Posterior vena cava (tissue), 2 donors: Measurements from ENCODE around the gene CLEC2D. TPM values are rescaled to one million over a fixed set of nuclear protein-coding genes. Genes with fewer than 3 reads are reported as not detected.
A peak's percentile ranks its signal among the peaks of the same experiment; 100 is the strongest.
"Not testable (repeated sequence)": the region's sequence is repeated elsewhere in the genome, so short reads cannot be mapped to it uniquely, and the experiment has no call there.

Experiments
- DNase-seq: peaks from one replicate; pipeline ENCODE4 v3.0.0-alpha.2; 2020; ENCODE audit warnings: low spot score
- intact Hi-C, 2 donors: fragments of 100-400 bp; cut with DNase I; formaldehyde crosslinking; loops; one replicate each; pipeline versions ENCODE4 v1.14.1 to v1.14.2; 2022 to 2023
- long read RNA-seq, 2 donors: library from polyadenylated mRNA; unstranded; transcript quantifications; one replicate each; pipeline ENCODE4 v2.0.0, GENCODE V29; 2020 to 2021
- total RNA-seq, 2 donors: library from RNA; stranded (reverse); fragmentation: NEBNext Ultra II Directional; extraction: Animal tissue kit (Norgen Biotek cat#: 25700); gene quantifications; one replicate each; pipeline ENCODE4 v1.2.1, GENCODE V29; 2021
- donor health status: DM: yes; HTN: yes; CAD: no.
- donor health status: DM: yes; HTN: yes; CAD: no.

The CLEC2D gene, protein sequence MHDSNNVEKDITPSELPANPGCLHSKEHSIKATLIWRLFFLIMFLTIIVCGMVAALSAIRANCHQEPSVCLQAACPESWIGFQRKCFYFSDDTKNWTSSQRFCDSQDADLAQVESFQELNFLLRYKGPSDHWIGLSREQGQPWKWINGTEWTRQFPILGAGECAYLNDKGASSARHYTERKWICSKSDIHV
- 10 to 100 TPM in 1 of 2 donors, 1 to 10 TPM in 1; 7.8 to 12.6 TPM for total RNA-seq
- long read RNA-seq, donor 1: 0 reads
- long read RNA-seq, donor 2, partial matches to known transcripts: 1 of 2 reads
- long read RNA-seq, donor 2, other reads (novel, unspliced or antisense): 1 of 2 reads

DNA sequence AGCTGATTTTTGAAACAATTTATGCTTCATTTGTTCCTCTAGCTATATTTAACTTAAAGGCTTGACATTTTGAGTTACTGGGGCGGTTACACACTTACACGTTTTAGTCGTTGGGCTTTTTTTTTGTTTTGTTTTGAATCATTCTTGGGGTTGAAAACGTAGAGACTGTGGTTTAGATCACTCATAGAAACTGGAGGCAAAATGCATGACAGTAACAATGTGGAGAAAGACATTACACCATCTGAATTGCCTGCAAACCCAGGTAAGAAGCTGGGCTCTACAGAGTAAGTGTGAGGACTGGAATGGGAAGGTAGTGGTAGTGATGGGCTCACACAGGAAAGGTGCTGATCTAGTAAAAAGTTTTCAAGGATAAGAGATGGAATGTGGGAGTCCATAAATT lies at the start of gene CLEC2D:
Gene CLEC2D (plus strand): TSS at position 180 of the 400 bp plus-strand sequence. CDS start 22 bp downstream, at position 202.
- no peak for DNase-seq
- intact Hi-C loops: no loop called here

DNA sequence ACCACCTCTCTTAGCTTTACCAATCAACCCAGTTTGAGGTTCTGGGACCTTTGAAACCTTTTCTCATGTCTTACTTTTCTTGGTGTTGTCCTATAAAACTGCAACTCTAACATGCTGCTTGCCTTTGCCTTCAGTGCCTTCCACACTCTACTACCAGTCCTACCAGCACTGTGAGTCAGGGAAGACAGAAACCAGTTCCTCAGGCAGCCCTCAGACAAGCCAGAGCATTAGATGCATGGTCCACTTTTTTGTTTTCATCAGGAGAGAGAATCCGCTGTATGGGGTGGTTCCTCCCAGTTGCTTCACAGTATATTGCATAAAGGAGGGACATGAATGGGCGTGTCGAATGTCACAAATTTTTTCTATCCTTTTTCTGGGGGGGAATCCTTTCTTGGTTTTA lies 44.5 kb upstream of the CLEC2D start:
- intact Hi-C loops: loop anchor here in 1 of 2 donors (10.0 kb wide), 1 partner anchor 620 kb away; no protein-coding TSS in a partner anchor
- no peak for DNase-seq

DNA sequence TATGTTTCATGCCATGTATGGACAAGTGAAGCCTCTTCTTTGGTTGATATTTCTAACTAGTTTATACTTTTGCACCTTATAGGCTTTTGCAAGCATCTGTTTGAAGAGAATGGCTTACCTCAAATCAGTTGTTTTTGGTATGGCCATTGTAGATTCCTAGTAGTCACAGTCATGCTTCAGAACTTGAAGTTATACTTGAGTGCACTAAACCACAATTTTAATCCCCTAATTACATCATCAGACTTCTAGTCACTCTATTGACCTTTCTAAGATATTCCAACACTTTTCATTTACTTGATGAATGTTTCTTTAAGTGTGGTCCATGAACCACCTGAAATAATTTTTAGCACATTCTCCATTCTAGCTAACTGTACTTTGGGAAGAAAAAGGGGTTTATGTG lies 43.2 kb upstream of the CLEC2D start:
- DNase-seq: no peak
- intact Hi-C loops: loop anchor here in 1 of 2 donors (10.0 kb wide), 1 partner anchor 621 kb away; no protein-coding TSS in a partner anchor

DNA sequence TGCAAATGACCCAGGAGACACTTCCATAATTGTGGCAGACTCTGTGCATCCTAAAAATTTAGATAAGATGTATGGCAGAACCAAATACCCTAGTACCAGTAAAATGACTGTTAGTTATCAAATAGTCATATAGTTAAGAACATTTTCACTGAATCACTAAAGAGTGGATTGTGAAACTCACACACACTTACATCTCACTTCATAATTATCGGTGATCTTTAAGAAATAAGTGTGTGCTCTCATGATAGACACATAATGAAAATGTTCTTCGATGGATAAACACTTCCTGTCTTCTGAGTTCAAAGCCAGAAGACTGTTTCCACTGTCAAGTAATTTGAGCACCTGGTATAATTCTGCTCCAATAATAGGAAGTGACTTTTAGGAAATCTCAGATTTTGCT lies 42.7 kb upstream of the CLEC2D start:
- intact Hi-C loops: loop anchor here in 1 of 2 donors (10.0 kb wide), 1 partner anchor 622 kb away; no protein-coding TSS in a partner anchor

DNA sequence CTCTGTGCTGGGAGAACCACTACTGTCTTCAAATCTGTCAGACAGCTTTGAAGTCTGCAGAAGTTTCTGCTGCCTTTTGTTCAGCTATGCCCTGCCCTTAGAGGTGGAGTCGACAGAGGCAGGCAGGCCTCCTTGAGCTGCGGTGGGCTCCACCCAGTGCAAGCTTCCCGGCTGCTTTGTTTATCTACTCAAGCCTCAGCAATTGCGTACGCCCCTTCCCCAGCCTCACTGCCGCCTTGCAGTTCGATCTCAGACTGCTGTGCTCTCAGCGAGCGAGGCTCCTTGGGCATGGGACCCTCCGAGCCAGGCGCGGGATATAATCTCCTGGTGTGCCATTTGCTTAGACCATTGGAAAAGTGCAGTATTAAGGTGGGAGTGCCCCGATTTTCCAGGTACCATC lies 36.7 kb upstream of the CLEC2D start:
- DNase-seq: no peak
- intact Hi-C loops: loop anchor here in 1 of 2 donors (10.0 kb wide), 1 partner anchor 72 kb away; no protein-coding TSS in a partner anchor

More for the DNA sequence above, 42.7 kb upstream of the CLEC2D start:
- no peak for DNase-seq

DNA sequence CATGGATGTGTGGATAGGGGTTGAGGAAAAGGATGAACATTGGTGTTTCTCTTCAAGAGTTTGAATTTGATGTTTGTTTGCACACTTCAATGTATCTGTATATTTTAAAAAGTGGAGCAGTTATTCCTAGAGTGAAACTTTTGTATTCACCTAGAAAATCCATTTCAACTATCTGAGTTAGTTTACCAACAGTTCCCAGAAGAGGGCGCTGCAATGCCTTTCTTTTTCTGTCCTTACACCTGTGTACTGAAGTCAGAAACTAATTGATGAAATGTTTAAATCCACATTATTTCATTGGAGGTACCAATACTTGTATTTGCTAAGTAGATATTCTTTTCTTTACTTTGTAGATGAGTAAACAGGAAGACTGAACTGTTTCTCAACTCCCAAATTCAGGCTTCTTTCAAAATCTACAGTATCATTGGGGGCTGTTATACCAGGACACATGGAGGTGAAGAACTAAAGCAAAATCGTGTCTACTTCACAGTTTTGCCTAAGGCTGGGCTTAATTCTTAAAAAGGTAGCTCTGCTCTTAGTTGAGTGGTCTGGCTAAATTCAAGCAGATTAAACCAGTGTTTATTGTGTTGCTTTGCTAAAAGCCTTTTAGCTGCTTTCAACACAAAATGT lies 35.2 kb upstream of the CLEC2D start:
- no peak for DNase-seq
- intact Hi-C loops: loop anchor here in 1 of 2 donors (10.0 kb wide), 1 partner anchor 71 kb away; no protein-coding TSS in a partner anchor

DNA sequence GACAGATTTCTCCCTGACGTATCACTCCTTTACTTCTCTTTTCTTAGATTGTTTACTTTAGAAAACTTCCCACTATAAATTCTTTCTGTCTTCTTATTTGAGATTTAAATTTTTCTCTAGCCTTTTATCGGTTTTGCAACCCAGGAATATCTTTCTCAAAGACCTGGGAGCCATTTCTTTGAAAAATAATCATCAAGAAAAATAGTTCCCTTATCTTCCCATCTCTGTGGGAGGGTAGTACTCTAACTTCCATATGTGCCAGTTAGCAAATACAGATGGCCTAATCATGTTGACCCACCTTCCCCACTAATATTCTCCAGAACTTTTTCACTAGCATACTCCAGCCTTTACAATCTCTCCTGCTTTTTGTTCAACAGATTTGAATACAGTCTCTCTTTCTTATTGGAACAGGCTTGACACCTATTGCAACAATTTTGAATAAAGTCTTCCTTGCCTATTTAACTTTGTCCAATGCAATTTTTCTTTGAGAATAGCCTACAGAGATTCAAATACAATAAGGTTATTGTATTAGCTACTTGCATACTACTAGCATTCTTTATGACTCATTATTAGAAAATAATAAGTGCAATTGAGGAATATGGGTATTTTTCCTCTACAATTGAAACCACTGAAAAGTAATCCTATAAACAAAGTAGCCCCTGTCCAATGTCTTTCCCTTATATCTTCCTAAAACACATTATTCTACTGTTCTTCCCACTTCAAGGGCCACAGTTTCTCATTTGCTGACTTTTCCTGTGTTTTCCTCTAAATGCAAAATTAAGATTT lies 34.4 kb upstream of the CLEC2D start:
- intact Hi-C loops: loop anchor here in 1 of 2 donors (10.0 kb wide), 1 partner anchor 70 kb away; no protein-coding TSS in a partner anchor
- DNase-seq: no peak

DNA sequence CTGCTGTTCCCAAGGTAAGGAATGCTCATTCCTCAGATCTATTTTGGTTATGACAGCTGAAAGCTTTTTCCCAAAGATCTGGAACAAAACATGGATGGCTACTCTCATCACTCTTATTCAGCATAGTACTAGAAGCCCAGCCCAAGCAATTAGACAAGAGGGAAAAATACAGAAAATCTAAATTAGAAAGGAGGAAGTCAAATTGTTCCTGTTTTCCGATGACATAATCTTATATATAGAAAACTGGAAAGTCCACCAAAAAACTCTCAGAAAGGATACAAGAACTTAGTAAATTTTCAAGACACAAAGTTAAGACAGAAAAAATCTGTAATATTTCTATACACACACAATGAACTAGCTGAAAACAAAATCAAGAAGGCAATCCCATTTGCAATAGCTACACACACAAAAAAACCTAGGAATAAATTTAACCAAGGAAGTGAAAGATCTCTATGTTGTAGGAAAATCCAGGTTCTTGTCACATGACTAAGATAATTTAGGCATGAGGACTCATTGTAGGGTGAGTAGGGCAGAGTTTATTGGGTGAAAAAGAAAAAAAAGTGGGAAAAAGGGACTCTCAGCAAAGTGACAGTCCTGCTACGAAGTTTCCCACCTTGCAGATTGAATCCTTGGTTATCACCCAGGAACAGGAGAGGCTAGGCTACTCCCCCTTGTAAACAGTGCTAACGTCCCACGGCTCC lies 33.2 kb upstream of the CLEC2D start:
- intact Hi-C loops: loop anchor here in 1 of 2 donors (10.0 kb wide), 1 partner anchor 69 kb away; no protein-coding TSS in a partner anchor
- DNase-seq: no peak

DNA sequence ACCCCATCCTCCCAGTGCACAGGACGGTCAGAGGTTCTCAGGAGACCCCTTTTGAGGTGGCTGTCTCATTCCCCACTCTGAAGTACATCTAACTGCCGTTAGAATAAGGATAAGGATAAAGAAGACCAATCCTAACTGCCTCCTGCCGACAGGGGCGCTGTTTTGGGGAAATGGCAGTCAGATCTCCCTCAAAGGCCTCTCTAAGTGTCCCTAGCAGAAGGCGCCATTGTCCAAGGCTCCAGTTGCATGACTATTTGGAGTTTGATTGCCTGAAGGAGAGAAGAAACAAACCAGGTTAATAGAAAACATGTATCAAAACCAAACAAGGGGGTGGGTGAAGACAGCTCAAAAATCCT lies 32.7 kb upstream of the CLEC2D start:
- intact Hi-C loops: loop anchor here in 1 of 2 donors (10.0 kb wide), 1 partner anchor 68 kb away; no protein-coding TSS in a partner anchor
- DNase-seq: no peak

DNA sequence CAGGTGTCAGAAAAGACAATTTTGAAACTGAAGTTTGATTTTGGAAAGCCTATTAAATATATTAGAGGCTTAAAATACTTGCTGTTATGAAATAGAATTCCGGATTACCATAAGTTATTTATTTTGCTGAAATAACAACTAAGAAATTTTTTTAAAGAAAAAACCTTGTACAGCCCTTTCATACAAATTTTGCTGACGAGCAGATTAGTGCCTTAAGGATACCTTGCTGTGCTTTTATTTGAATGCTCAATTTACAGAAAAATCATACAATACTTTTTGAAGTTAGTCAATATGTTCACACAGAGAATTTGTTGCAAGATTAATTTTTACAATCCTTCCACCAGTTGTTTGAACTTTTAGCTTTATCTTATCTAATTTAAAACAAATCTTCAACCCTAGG lies 29.5 kb upstream of the CLEC2D start:
- no peak for DNase-seq
- intact Hi-C loops: no loop called here

DNA sequence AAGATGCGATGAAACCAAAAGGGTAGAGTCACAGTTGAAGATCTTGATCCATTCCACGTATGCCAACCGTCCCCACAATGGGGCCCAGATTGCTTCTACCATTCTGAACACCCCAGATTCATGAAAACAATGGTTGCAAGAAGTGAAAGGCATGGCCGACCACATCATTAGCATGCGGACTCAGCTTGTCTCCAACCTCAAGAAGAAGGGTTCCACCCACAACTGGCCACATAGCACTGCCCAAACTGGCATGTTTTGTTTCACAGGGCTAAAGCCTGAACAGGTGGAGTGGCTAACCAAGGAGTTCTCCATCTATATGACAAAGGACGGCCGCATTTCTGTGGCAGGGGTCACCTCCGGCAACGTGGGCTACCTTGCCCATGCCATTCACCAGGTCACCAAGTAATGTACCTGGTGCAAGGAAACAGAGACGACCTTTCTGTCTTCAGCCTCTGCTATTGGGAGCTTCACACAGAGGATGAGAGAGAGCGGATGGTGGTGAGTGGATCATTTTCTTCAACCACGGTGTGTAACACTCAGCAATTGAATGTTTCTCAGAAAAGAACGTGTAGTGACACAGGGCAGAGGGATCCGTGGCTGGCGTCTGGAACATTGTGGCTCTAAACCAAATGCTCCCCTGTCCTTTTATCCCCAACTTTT lies 26.8 kb upstream of the CLEC2D start:
- DNase-seq: no peak
- intact Hi-C loops: no loop called here

DNA sequence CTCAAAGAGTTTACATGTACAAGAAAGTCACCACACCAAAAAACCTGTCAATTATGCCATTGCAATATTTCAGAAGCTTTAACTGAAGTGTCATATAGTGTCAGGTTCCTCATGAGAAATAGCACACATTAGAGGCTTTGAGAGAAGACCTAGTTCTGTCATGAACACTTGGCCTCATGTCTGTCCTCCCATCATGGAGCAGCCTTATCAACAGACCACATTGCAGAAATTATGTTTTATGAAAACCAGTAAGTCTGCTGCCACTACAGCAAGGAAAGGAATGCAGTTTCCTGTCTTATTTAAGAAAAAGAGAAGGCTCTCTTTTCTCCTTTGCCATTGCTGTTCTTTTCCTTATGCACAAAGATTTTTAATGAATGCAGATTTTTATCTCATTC lies 26.2 kb upstream of the CLEC2D start:
- no peak for DNase-seq
- intact Hi-C loops: no loop called here

DNA sequence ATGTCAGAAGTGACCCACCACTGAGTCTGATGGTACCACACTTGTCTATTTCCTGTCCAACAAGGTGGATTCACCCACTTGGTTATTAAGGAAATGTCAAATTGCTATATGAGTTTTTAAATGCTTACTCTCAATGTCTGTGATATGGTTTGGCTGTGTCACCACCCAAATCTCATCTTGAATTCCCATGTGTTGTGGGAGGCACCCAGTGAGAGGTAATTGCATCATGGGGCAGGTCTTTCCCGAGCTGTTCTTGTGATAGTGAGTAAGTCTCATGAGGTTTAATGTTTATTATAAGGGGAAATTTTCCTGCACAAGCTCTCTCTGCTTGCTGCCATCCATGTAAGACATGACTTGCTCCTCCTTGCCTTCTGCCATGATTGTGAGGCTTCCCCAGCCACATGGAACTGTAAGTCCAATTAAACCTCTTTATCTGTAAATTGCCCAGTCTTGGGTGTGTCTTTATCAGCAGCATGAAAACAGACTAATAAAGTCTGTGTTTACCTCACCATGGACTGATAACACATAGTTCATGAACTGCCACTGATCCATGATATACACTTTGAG lies 24.4 kb upstream of the CLEC2D start:
- intact Hi-C loops: not testable (repeated sequence)

DNA sequence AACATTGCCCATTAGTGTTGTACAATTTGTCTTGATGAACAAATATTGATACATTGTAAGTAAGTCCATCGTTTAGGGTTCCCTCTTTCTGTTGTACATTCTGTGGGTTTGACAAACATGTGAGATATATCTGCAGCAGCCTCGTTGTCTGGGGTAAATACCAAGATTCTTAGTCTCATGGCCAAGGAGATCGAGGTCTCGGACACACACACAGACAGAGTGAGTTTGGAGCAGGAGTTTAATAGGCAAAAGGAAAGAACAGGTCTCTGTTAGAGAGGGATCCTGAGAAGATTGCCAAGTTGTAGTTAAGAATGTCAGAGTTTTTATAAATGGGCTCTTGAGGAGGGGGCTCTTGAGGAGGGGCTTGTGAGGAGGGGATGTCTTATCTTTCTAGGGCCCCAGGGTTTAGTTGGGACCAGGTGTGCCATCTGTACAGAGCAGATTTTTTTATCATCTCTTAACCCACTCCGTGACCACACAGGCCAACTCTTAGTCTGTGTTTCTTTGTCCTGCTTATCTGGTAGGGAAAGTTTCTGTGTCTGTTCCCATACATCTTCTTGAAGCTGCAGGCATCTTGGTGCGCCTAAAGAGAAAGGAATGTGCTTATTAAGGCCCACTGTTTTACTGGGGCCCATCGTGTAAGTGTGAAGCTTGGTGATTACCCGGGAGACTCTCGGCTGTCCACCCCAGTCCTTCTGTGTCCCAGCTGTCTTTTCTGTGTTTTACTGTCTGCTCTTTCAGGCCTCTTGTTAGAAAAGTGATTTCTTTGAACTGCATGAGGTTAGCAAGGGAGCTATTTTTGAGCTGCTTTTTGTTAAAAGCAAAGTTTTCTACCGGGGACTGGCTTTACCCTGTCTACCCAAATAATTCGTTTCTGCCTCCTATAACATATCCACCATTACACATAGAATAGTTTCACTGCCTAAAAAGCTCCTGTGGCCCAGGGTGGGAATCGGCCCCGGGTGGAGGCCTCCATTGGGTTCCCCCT lies 22.4 kb upstream of the CLEC2D start:
- intact Hi-C loops: no loop called here
- DNase-seq: no peak

More for the DNA sequence above, 24.4 kb upstream of the CLEC2D start:
- not testable (repeated sequence) for DNase-seq

DNA sequence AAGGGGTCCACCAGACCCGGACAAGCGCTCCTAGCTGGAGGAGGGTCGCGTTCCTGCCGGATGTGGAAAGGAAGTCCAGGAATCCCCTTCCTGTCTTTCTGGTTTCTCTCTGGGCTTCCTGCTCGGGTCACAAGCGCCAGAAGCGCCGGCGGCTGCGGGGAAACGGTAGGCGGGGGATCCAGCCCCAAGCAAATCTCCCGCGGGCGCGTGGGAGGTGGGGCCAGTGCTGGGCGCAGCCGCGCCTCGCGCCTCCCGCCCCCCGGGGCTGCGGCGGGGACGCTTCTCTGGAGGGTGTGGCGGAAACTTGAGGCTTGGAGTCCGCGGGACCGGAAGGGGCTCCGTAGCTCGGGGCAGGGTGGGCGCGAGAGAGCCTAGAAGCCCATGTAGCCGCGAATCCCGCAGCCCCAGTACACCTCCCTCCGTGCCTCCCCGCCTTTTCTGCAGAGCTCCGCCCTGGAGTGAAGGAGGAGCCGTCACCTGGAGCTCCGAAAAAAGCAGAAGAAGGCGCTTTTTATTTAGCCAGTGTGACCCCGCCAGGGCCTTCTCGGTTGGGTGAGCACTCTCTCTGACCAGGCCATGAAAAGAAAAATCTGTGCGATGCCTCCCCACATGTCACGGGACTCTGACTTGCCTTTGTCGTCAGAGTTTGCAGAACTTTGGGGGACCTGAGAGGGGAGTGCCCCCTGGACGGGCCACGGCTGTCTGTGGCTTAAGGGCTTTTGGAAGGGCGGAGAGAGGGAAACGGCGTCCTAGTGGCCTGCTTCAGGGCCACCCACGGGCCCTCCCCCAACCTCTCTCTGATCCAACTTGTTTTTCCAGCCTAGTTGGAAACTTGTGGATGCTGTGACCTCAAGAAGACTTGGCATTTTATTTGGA lies 21.4 kb upstream of the CLEC2D start:
- intact Hi-C loops: no loop called here

More for the DNA sequence above, 21.4 kb upstream of the CLEC2D start:
- DNase-seq: peak; percentile 94
